Common myeloid progenitor, CD34-positive (primary cell): Measurements from ENCODE around the gene STAT5B.

ENCODE experiments used
- CTCF ChIA-PET: fragments of 350-600 bp; sonication (Branson Sonifier 250); formaldehyde crosslinking; loops from one replicate; lab custom pipeline; 2021; ENCODE audit warnings: antibody characterized with exemption; lab: Charles Lee
- POLR2A ChIA-PET: fragments of 350-600 bp; sonication (Branson Sonifier 250); formaldehyde crosslinking; loops from one replicate; lab custom pipeline; 2021; ENCODE audit warnings: antibody characterized with exemption; lab: Charles Lee
- DNase-seq, 3 donors: peaks; one replicate each; pipeline versions ENCODE4 v3.0.0 to v3.0.0-alpha.2; 2013
- H3K27ac ChIP-seq, 2 experiments: 1 replicate in 1 of 2; 2 replicates in 1 of 2; pipeline ENCODE4 v1.7.0; 2013; ENCODE audit warnings: inconsistent platforms in 2 of 2, low read length in 2 of 2, mild to moderate bottlenecking in 2 of 2, low read depth in 1 of 2, moderate library complexity in 1 of 2; ENCODE audit not compliant: severe bottlenecking in 2 of 2, insufficient read depth in 1 of 2, poor library complexity in 1 of 2
- H3K27me3 ChIP-seq, 5 experiments: replicated peaks in 2 of 5; 1 replicate in 3 of 5; 2 replicates in 2 of 5; pipeline versions ENCODE4 v1.6.1 to v1.7.0; 2013; ENCODE audit warnings: low read length in 4 of 5, mild to moderate bottlenecking in 2 of 5, moderate library complexity in 2 of 5, inconsistent platforms in 1 of 5; ENCODE audit not compliant: insufficient read depth in 5 of 5, control insufficient read depth in 4 of 5
- H3K36me3 ChIP-seq, 4 experiments: 1 replicate in 2 of 4; 2 replicates in 2 of 4; pipeline versions ENCODE4 v1.6.1 to v1.7.0; 2013; ENCODE audit warnings: low read length in 3 of 4, control low read depth in 1 of 4, mild to moderate bottlenecking in 1 of 4; ENCODE audit not compliant: control insufficient read depth in 4 of 4, insufficient read depth in 4 of 4
- H3K4me1 ChIP-seq, 4 experiments: 1 replicate in 3 of 4; 2 replicates in 1 of 4; pipeline versions ENCODE4 v1.6.1 to v1.7.1; 2013; ENCODE audit warnings: low read length in 3 of 4, mild to moderate bottlenecking in 3 of 4, control low read depth in 1 of 4, inconsistent platforms in 1 of 4, moderate library complexity in 1 of 4; ENCODE audit not compliant: control insufficient read depth in 4 of 4, insufficient read depth in 4 of 4; ENCODE audit errors: control extremely low read depth in 1 of 4
- H3K4me3 ChIP-seq, 7 experiments: 1 replicate in 4 of 7; 2 replicates in 3 of 7; pipeline versions ENCODE4 v1.5.1 to v1.7.0; 2013; ENCODE audit warnings: mild to moderate bottlenecking in 7 of 7, low read length in 6 of 7, moderate library complexity in 6 of 7, inconsistent platforms in 2 of 7, low read depth in 2 of 7, control low read depth in 1 of 7; ENCODE audit not compliant: insufficient read depth in 4 of 7, control insufficient read depth in 1 of 7; ENCODE audit errors: extremely low read depth in 1 of 7
- H3K9me3 ChIP-seq, 5 experiments: 1 replicate in 4 of 5; 2 replicates in 1 of 5; pipeline versions ENCODE4 v1.6.1 to v1.7.1; 2013; ENCODE audit warnings: low read length in 4 of 5, mild to moderate bottlenecking in 2 of 5, inconsistent platforms in 1 of 5, low read depth in 1 of 5, moderate library complexity in 1 of 5; ENCODE audit not compliant: control insufficient read depth in 4 of 5, insufficient read depth in 2 of 5; ENCODE audit errors: control extremely low read depth in 1 of 5
- WGBS: methylation state at CpG from one replicate; pipeline ENCODE4 v1.1.5; 2013; ENCODE audit not compliant: insufficient coverage; 5-methylcytosine and 5-hydroxymethylcytosine counted together

Gene STAT5B

DNA sequence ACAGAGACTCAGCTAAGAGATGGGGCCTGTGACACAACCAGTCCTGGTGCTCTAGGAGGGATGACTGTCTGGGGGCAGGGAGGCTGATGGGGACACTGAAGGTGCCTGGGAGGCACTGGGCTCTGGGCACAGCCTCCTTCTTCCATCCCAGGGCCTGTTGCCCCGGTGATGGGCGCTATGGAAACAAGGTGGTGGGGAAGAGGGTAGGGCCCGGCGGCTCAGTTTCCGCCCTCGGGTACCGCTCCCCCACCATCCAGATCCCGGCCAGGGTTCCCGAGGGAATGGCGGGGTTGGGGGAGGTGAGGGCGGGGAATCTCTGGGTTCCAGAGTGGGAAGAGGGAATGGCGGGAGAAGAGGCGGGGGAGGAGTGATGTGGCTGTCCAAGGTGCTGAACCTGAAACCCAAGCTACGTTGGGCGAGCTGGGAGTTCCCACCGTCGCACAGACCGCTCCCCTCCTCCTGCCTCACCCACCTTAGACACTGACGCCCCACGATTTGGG is 96.2 kb downstream of the STAT5B start:
- ChIA-PET POLR2A (interaction anchor here (0.6 to 0.7 kb wide), 2 partner anchors 12 to 32 kb away, joined by 3 to 4 read pairs; no protein-coding TSS in a partner anchor), CTCF (interaction anchor here (0.6 to 3.6 kb wide), 8 partner anchors 8 to 167 kb away, joined by 3 to 19 read pairs (median 5); no protein-coding TSS in a partner anchor)
- H3K36me3 ChIP-seq, result no peaks in the 10 kb centered on the region
- H3K9me3 ChIP-seq, result no peaks in the 10 kb centered on the region
- peak in 2 of 3 donors; percentile 54 to 57 for DNase-seq
- peak overlapping the region in 1 of 7 experiments; percentile 64 for H3K4me3 ChIP-seq
- H3K27me3 ChIP-seq, result peaks cover 0 to 36% (median 16%) of the 10 kb centered on the region in 5 experiments
- no peak overlapping the region for H3K27ac ChIP-seq
- H3K4me1 ChIP-seq, result peaks cover 3 to 40% (median 33%) of the 10 kb centered on the region in 4 experiments
- 17% methylated on average over 16 of the region's 20 CpGs for WGBS

DNA sequence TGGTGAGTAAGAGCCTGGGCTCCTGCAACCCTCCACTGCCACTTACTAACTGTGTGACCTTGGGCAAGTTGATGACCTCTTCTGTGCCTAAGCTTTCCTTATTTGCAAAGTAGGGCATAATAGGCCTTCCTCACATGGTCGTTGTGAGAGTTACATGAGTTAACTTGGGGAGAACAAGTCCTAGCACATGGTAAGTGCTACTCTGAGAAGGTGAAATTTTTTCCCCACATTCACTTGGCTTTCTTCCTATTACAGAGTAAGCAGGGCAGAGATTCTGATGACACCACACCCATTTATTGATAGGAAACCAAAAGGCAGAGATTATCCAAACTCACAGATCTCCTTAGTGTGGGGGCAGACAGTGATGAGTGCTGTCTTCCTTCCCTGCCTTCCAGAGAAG is 96.9 kb downstream of the STAT5B start:
- POLR2A ChIA-PET, result interaction anchor here (0.6 kb wide), 1 partner anchor 32 kb away, joined by 3 read pairs; no protein-coding TSS in a partner anchor
- Histone ChIP-seq H3K4me3 (no peak overlapping the region), H3K9me3 (no peaks in the 10 kb centered on the region), H3K4me1 (peaks cover 3 to 33% (median 28%) of the 10 kb centered on the region in 4 experiments), H3K36me3 (no peaks in the 10 kb centered on the region), H3K27ac (no peak overlapping the region), H3K27me3 (peaks cover 0 to 36% (median 16%) of the 10 kb centered on the region in 5 experiments)
- no peak for DNase-seq
- CTCF ChIA-PET, result interaction anchor here (0.6 to 3.6 kb wide), 5 partner anchors 9 to 284 kb away, joined by 3 to 16 read pairs (median 5); no protein-coding TSS in a partner anchor
- WGBS, result 40% methylated on average over 1 of the region's 1 CpG

DNA sequence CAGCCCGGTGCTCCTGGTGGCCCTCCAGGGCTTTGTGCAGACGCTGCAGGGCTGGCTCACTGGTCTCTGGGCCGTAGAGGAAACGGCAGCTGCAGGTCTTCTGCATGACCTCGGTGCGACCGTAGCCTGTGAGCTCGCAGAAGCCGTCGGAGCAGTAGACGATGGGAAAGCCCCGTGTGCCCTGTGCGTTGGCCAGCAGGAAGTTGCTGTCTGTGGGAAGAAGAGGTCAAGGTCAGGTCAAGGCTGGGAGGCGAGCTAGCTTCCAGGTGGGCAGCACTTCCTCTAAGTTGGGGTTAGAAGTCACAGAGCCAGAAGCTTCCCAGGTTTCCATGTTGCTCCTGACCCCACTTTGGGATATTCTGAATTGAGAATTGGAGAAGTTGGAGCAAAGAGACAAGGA is 97.4 kb downstream of the STAT5B start:
- WGBS, result 44% methylated on average over 13 of the region's 14 CpGs
- ChIA-PET POLR2A (interaction anchor here (0.8 kb wide), 1 partner anchor 243 kb away, joined by 3 read pairs; no protein-coding TSS in a partner anchor), CTCF (interaction anchor here (0.6 to 3.6 kb wide), 4 partner anchors 10 to 284 kb away, joined by 5 to 16 read pairs (median 6); no protein-coding TSS in a partner anchor)
- H3K4me3 ChIP-seq, result no peak overlapping the region
- peaks cover 3 to 30% (median 25%) of the 10 kb centered on the region in 4 experiments for H3K4me1 ChIP-seq
- no peaks in the 10 kb centered on the region for H3K36me3 ChIP-seq
- H3K27ac ChIP-seq, result no peak overlapping the region
- peaks cover 0 to 36% (median 16%) of the 10 kb centered on the region in 5 experiments for H3K27me3 ChIP-seq
- H3K9me3 ChIP-seq, result no peaks in the 10 kb centered on the region
- no peak for DNase-seq

DNA sequence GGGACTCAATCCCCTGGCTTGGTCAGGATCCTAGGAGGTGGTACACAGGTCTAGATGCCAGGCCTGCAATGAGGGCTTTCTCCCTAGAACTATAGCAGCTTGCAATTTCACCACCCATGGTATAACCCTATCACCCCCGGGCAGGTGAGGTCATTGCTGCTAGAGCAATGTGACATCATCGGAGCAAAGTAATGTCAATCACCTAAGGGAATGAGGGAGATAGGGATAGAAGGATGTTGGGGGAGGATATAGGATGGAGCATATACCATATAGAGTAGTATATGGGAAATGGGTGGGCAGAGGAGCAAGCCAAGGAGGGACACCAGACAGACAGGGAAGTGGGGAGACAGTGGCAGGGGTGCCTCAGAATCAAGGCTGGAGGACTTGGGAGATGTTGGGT is 98.5 kb downstream of the STAT5B start:
- WGBS, result 100% methylated on average over 1 of the region's 2 CpGs

DNA sequence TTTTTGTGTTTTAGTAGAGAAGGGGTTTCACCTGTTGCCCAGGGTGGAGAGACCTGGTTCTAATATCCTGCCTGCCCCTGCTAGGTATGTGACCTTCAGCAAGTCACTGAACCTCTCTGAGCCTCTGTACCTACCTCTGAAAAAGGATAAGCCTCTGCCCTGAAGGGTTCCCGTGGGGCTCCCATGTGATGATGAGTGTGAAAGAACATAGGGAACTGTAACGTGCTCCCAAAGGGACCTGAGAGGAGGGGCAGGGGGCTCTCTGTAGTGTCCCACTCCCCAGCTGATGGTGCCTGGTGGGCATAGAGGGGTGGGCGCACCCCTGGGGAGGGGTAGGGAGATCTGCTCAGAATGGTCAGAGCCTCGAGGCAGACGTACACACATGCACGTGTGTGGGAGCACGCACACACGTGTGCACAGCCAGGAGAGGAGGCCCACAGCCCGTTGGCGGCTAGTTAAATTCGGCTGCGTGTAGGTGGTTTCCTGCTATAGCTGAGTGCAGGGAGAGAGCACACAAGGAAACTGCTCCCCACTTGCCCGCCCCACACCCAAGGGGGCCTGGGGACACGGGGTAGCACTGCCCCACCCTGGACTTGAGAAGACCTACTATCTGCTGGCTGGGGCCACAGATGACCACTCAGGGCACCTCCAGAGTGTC is 101.9 kb downstream of the STAT5B start:
- CTCF ChIA-PET, result no interaction called here
- Histone ChIP-seq H3K9me3 (no peaks in the 10 kb centered on the region), H3K36me3 (no peaks in the 10 kb centered on the region), H3K4me1 (peaks cover 0 to 2% (median 0%) of the 10 kb centered on the region in 4 experiments), H3K27ac (no peak overlapping the region), H3K27me3 (peaks cover 0 to 7% (median 1%) of the 10 kb centered on the region in 5 experiments), H3K4me3 (no peak overlapping the region)
- WGBS, result 76% methylated on average over 13 of the region's 14 CpGs
- DNase-seq, result no peak
- POLR2A ChIA-PET, result no interaction called here

More for the DNA sequence above, 98.5 kb downstream of the STAT5B start:
- Histone ChIP-seq H3K4me3 (no peak overlapping the region), H3K27ac (no peak overlapping the region), H3K27me3 (peaks cover 0 to 35% (median 16%) of the 10 kb centered on the region in 5 experiments), H3K4me1 (peaks cover 3 to 20% (median 18%) of the 10 kb centered on the region in 4 experiments), H3K9me3 (no peaks in the 10 kb centered on the region), H3K36me3 (no peaks in the 10 kb centered on the region)
- no peak for DNase-seq
- CTCF ChIA-PET, result no interaction called here
- POLR2A ChIA-PET, result no interaction called here

DNA sequence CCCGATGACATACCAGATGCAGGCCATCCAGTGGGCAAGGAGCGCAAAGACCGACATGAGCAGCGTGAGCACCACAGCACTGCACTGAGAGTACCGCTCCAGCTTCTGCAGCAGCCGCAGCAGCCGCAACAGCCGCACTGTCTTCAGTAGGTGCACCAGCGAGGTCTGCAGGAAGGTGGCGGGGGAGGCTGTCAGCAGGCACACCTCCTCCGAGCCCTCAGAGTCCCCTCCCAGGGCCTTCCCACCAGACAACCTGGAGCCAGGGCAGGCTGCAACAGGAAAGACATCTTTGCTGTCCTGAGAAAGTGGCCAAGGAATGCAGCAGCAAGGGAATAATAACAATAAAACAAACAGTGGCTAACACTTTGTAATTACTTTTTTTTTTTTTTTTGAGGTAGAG is 104.4 kb downstream of the STAT5B start:
- ChIA-PET CTCF (no interaction called here), POLR2A (no interaction called here)
- Histone ChIP-seq H3K9me3 (no peaks in the 10 kb centered on the region), H3K36me3 (no peaks in the 10 kb centered on the region), H3K4me3 (no peak overlapping the region), H3K4me1 (peaks cover 0 to 2% (median 0%) of the 10 kb centered on the region in 4 experiments), H3K27me3 (no peaks in the 10 kb centered on the region), H3K27ac (no peak overlapping the region)
- DNase-seq, result no peak
- WGBS, result 98% methylated on average over 9 of the region's 11 CpGs

DNA sequence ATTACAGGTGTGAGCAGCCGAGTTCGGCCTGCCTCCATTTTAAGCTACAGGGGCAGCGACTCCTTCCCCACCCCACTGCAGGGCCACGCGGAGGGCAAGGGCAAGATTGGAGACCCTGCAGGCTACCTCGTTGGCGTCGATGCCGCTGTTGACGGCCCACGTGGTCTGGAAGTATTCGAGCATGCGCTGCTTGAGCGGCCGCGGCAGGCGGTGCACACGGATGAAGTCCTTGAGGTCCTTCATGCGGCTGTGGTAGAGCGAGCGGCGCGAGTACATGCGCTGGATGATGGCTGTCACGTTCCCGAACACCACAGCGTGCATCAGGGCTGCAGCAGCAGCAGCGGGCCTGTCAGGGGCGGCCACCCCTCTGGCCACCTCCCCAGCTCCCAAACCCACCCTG is 106.8 kb downstream of the STAT5B start:
- no peak overlapping the region for H3K27ac ChIP-seq
- H3K4me3 ChIP-seq, result no peak overlapping the region
- no peaks in the 10 kb centered on the region for H3K27me3 ChIP-seq
- ChIA-PET POLR2A (no interaction called here), CTCF (no interaction called here)
- peaks cover 0 to 2% (median 0%) of the 10 kb centered on the region in 4 experiments for H3K4me1 ChIP-seq
- no peaks in the 10 kb centered on the region for H3K9me3 ChIP-seq
- no peak for DNase-seq
- no peaks in the 10 kb centered on the region for H3K36me3 ChIP-seq
- 97% methylated on average over 29 of the region's 29 CpGs for WGBS
